ENCODE measurements around the gene NHS. TPM values are rescaled to one million over a fixed set of nuclear protein-coding genes. Genes with fewer than 3 reads are reported as not detected.
A peak's percentile ranks its signal among the peaks of the same experiment; 100 is the strongest.

Gene NHS
- total RNA-seq, 2 experiments from 2014 or later, result 0.54 to 1.2 TPM

GRCh38 chrX:17643528-17643927, 268.5 kb downstream of the NHS start:
- peaks cover 6% of the 10 kb centered on the region for H3K4me1 Mint-ChIP-seq
- POLR2A ChIA-PET, result no interaction called here
- H3K27me3 Mint-ChIP-seq, result no peaks in the 10 kb centered on the region
- no peak for DNase-seq
- H3K36me3 Mint-ChIP-seq (ENCODE audit: low read depth), result no peaks in the 10 kb centered on the region
- H3K9me3 Mint-ChIP-seq, result no peaks in the 10 kb centered on the region
- H3K27ac Mint-ChIP-seq, result no peak overlapping the region
- H3K4me3 Mint-ChIP-seq, result no peak overlapping the region
- CTCF ChIA-PET, result no interaction called here

- Mint-ChIP-seq H3K4me1 (peaks cover 6% of the 10 kb centered on the region), H3K27ac (no peak overlapping the region), H3K27me3 (no peaks in the 10 kb centered on the region), H3K9me3 (no peaks in the 10 kb centered on the region), H3K36me3 (ENCODE audit: low read depth) (no peaks in the 10 kb centered on the region), H3K4me3 (no peak overlapping the region)
- ChIA-PET POLR2A (no interaction called here), CTCF (no interaction called here)
- DNase-seq, result no peak
Observed at GRCh38 chrX:17644001-17644400, 269.0 kb downstream of the NHS start.

- peak; percentile 24 for DNase-seq
- Mint-ChIP-seq H3K27ac (no peak overlapping the region), H3K27me3 (peaks cover 6% of the 10 kb centered on the region), H3K4me3 (no peak overlapping the region), H3K9me3 (no peaks in the 10 kb centered on the region), H3K36me3 (ENCODE audit: low read depth) (no peaks in the 10 kb centered on the region), H3K4me1 (peaks cover 25% of the 10 kb centered on the region)
- POLR2A ChIA-PET, result no interaction called here
- CTCF ChIA-PET, result interaction anchor here (1.5 kb wide), 1 partner anchor 15 kb away, joined by 4 read pairs; no protein-coding TSS in a partner anchor
Observed at GRCh38 chrX:17654116-17654515, 279.1 kb downstream of the NHS start.

GRCh38 chrX:17655211-17656034, 280.4 kb downstream of the NHS start:
- ChIA-PET CTCF (interaction anchor here (1.5 kb wide), 1 partner anchor 14 kb away, joined by 4 read pairs; no protein-coding TSS in a partner anchor), POLR2A (no interaction called here)
- Mint-ChIP-seq H3K36me3 (ENCODE audit: low read depth) (no peaks in the 10 kb centered on the region), H3K4me3 (peak overlapping the region; percentile 67), H3K27ac (peak overlapping the region; percentile 57), H3K4me1 (peaks cover 25% of the 10 kb centered on the region), H3K27me3 (peaks cover 4% of the 10 kb centered on the region), H3K9me3 (no peaks in the 10 kb centered on the region)
- DNase-seq, result no peak

GRCh38 chrX:17656035-17656418, 281.0 kb downstream of the NHS start:
- H3K27ac Mint-ChIP-seq, result no peak overlapping the region
- DNase-seq, result no peak
- ChIA-PET CTCF (no interaction called here), POLR2A (no interaction called here)
- no peaks in the 10 kb centered on the region for H3K9me3 Mint-ChIP-seq
- H3K4me3 Mint-ChIP-seq, result peak overlapping the region; percentile 67
- H3K4me1 Mint-ChIP-seq, result peaks cover 25% of the 10 kb centered on the region
- peaks cover 4% of the 10 kb centered on the region for H3K27me3 Mint-ChIP-seq
- H3K36me3 Mint-ChIP-seq (ENCODE audit: low read depth), result no peaks in the 10 kb centered on the region

- DNase-seq, result no peak
- POLR2A ChIA-PET, result no interaction called here
- Mint-ChIP-seq H3K4me3 (no peak overlapping the region), H3K27ac (no peak overlapping the region), H3K4me1 (peaks cover 22% of the 10 kb centered on the region), H3K36me3 (ENCODE audit: low read depth) (no peaks in the 10 kb centered on the region), H3K27me3 (peaks cover 4% of the 10 kb centered on the region), H3K9me3 (no peaks in the 10 kb centered on the region)
- CTCF ChIA-PET, result interaction anchor here (0.6 to 1.7 kb wide), 2 partner anchors 10 to 15 kb away, joined by 3 to 5 read pairs; no protein-coding TSS in a partner anchor
Observed at GRCh38 chrX:17656556-17656955, 281.6 kb downstream of the NHS start.

GRCh38 chrX:17662391-17662790, 287.4 kb downstream of the NHS start:
- H3K27ac Mint-ChIP-seq, result no peak overlapping the region
- ChIA-PET CTCF (no interaction called here), POLR2A (no interaction called here)
- H3K36me3 Mint-ChIP-seq (ENCODE audit: low read depth), result no peaks in the 10 kb centered on the region
- DNase-seq, result no peak
- H3K27me3 Mint-ChIP-seq, result no peaks in the 10 kb centered on the region
- no peak overlapping the region for H3K4me3 Mint-ChIP-seq
- no peaks in the 10 kb centered on the region for H3K9me3 Mint-ChIP-seq
- H3K4me1 Mint-ChIP-seq, result no peaks in the 10 kb centered on the region

- no peaks in the 10 kb centered on the region for H3K9me3 Mint-ChIP-seq
- DNase-seq, result no peak
- POLR2A ChIA-PET, result no interaction called here
- peaks cover 4% of the 10 kb centered on the region for H3K4me1 Mint-ChIP-seq
- peaks cover 2% of the 10 kb centered on the region for H3K36me3 Mint-ChIP-seq (ENCODE audit: low read depth)
- H3K27me3 Mint-ChIP-seq, result no peaks in the 10 kb centered on the region
- no peak overlapping the region for H3K4me3 Mint-ChIP-seq
- CTCF ChIA-PET, result interaction anchor here (1.3 kb wide), 1 partner anchor 14 kb away, joined by 4 read pairs; no protein-coding TSS in a partner anchor
- H3K27ac Mint-ChIP-seq, result no peak overlapping the region
Observed at GRCh38 chrX:17668929-17669328, 293.9 kb downstream of the NHS start.

- ChIA-PET POLR2A (interaction anchor here (0.6 kb wide), 1 partner anchor 75 kb away, joined by 3 read pairs; no protein-coding TSS in a partner anchor), CTCF (interaction anchor here (0.8 to 1.3 kb wide), 3 partner anchors 9 to 15 kb away, joined by 3 to 4 read pairs (median 3); no protein-coding TSS in a partner anchor)
- DNase-seq, result no peak
- Mint-ChIP-seq H3K27me3 (no peaks in the 10 kb centered on the region), H3K4me1 (peaks cover 4% of the 10 kb centered on the region), H3K36me3 (ENCODE audit: low read depth) (peaks cover 2% of the 10 kb centered on the region), H3K27ac (no peak overlapping the region), H3K4me3 (no peak overlapping the region), H3K9me3 (no peaks in the 10 kb centered on the region)
Observed at GRCh38 chrX:17669458-17669857, 294.5 kb downstream of the NHS start.

- no peaks in the 10 kb centered on the region for H3K27me3 Mint-ChIP-seq
- peaks cover 4% of the 10 kb centered on the region for H3K4me1 Mint-ChIP-seq
- peaks cover 2% of the 10 kb centered on the region for H3K36me3 Mint-ChIP-seq (ENCODE audit: low read depth)
- ChIA-PET CTCF (interaction anchor here (0.8 to 1.3 kb wide), 3 partner anchors 9 to 15 kb away, joined by 3 to 4 read pairs (median 3); no protein-coding TSS in a partner anchor), POLR2A (interaction anchor here (0.6 kb wide), 1 partner anchor 75 kb away, joined by 3 read pairs; no protein-coding TSS in a partner anchor)
- no peaks in the 10 kb centered on the region for H3K9me3 Mint-ChIP-seq
- no peak overlapping the region for H3K27ac Mint-ChIP-seq
- no peak overlapping the region for H3K4me3 Mint-ChIP-seq
- DNase-seq, result no peak
Observed at GRCh38 chrX:17669891-17670290, 294.9 kb downstream of the NHS start.

- ChIA-PET CTCF (no interaction called here), POLR2A (no interaction called here)
- Mint-ChIP-seq H3K36me3 (ENCODE audit: low read depth) (peaks cover 2% of the 10 kb centered on the region), H3K4me1 (peaks cover 4% of the 10 kb centered on the region), H3K27me3 (no peaks in the 10 kb centered on the region), H3K27ac (no peak overlapping the region), H3K9me3 (no peaks in the 10 kb centered on the region), H3K4me3 (no peak overlapping the region)
- DNase-seq, result no peak
Observed at GRCh38 chrX:17670874-17671273, 295.9 kb downstream of the NHS start.

GRCh38 chrX:17674601-17675000, 299.6 kb downstream of the NHS start:
- H3K27ac Mint-ChIP-seq, result no peak overlapping the region
- CTCF ChIA-PET, result no interaction called here
- H3K4me3 Mint-ChIP-seq, result no peak overlapping the region
- DNase-seq, result no peak
- no peaks in the 10 kb centered on the region for H3K9me3 Mint-ChIP-seq
- POLR2A ChIA-PET, result no interaction called here
- H3K27me3 Mint-ChIP-seq, result no peaks in the 10 kb centered on the region
- no peaks in the 10 kb centered on the region for H3K4me1 Mint-ChIP-seq
- H3K36me3 Mint-ChIP-seq (ENCODE audit: low read depth), result no peaks in the 10 kb centered on the region

GRCh38 chrX:17679261-17679660, 304.3 kb downstream of the NHS start:
- POLR2A ChIA-PET, result no interaction called here
- no peak overlapping the region for H3K27ac Mint-ChIP-seq
- H3K4me1 Mint-ChIP-seq, result peaks cover 16% of the 10 kb centered on the region
- no peaks in the 10 kb centered on the region for H3K27me3 Mint-ChIP-seq
- no peaks in the 10 kb centered on the region for H3K9me3 Mint-ChIP-seq
- no peak overlapping the region for H3K4me3 Mint-ChIP-seq
- DNase-seq, result no peak
- CTCF ChIA-PET, result interaction anchor here (0.7 to 1.1 kb wide), 2 partner anchors 30 to 453 kb away, joined by 3 to 5 read pairs; no protein-coding TSS in a partner anchor
- no peaks in the 10 kb centered on the region for H3K36me3 Mint-ChIP-seq (ENCODE audit: low read depth)

All from activated CD4-positive, alpha-beta T cell treated with anti-CD3 and anti-CD28 coated beads, Interleukin-2, amount 10 ng/mL, durations not matched to agents 7 days and 5 days (primary cell).